Fibroblast of the conjunctiva (primary cell): Measurements from ENCODE around the gene BMI1.
A peak's percentile ranks its signal among the peaks of the same experiment; 100 is the strongest.
"Not testable (repeated sequence)": the region's sequence is repeated elsewhere in the genome, so short reads cannot be mapped to it uniquely, and the experiment has no call there.

Experiments used
- DNase-seq: peaks from one replicate; pipeline ENCODE4 v3.0.0-alpha.2; 2010; ENCODE audit warnings: low read depth

BMI1 gene

DNA sequence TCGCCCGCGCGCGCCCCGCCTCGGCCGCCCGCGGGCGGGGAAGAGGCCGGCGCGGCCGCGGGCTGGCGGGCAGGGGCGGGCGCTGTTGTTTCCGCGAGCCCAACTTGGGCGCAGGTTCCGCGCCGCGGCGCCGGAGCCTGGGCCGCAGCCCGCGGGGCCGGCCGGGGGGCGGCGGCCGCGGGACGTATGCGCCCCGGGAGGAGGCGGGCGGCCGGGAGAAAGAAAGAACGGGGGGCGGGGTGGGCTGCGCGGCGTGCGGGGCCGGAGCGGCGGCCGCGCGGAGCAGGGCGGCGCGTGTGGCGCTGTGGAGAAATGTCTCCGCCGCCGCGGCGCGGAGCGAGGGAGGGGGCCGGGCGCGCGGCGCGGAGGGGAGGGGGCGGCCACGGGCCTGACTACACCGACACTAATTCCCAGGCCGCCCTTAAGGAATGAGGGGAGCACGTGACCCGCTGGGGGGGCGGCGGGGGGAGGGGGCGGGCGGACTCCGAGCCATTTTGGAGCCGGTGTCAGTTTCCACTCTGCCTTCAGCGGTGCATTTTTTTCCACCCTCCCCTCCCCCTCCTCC lies at the start of gene BMI1:
Gene BMI1 (plus strand): TSS at position 509 of the 565 bp plus-strand sequence. CDS start 5,351 bp downstream, outside the sequence.
- DNase-seq = peak; percentile 50

DNA sequence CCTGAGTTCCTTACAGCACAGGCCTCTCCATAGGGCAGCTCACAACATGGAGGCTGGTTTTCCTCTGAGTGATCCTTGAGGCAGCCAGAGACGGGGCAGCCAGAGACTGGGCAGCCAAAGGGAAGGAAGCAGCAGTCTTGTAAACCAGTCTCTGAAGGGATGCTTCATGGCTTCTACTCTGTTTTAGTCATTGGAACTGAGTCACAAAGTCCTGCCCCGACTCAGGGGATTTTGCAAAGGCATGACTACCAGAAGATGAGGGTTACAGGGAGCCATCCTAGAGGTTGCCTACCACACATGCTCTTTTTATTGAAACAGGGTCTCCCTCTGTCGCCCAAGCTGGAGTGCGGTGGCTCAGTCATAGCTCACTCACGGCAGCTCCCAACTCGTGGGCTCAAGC lies 49.1 kb upstream of the BMI1 start:
- no peak for DNase-seq

DNA sequence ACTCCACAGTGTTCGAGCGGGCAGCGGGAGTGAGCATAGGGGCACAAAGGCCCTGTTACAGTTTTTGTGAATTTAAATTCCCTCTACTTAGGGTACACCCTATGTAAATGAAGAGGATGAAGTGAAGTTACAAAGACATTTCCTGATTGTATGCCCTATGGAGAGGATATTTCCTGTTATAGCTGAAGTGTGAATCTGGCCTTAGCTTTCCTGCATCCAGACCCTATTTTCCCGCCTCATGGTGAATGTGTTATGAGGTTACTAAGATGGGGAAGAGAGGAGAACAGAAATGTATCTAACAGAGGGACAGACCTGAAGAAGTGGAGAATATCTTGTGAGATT lies 42.5 kb upstream of the BMI1 start:
- DNase-seq = no peak

DNA sequence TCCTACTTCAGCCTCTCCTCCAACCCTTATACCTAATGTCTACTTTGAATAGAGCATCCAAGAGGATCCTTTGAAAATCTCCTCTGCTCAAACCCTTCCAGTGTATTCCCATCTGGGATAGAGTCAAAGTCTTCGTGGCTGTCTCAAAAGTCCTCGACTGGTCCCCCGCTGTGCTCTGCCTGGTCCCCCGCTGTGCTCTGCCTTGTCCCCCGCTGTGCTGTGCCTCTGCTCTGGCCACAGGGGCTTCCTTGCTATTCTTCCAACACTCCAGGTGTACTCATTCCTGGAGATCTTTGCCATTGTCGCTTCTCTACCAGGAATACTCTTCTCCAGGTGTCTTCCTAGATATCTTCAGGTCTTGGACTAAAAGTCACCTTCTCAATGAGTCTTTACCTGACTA lies 40.8 kb upstream of the BMI1 start:
- no peak for DNase-seq

DNA sequence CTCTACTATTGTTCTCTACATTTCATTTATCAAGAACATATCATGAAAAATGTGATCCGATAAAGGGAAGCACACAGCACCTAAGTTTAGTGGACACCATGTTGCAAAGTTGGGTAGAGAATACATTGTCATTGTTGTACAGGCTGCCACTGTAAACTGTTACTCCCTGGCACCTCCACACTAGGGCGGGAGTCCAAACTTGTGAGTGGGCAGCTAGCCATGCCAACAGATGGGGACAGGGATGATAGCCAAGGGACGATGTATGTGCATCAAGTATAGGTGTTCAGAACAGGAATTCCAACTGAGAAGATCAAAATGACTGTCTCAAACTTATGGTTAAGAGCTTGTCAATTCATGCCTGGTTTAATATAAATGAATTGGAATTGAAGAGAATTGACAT lies 35.8 kb upstream of the BMI1 start:
- no peak for DNase-seq

DNA sequence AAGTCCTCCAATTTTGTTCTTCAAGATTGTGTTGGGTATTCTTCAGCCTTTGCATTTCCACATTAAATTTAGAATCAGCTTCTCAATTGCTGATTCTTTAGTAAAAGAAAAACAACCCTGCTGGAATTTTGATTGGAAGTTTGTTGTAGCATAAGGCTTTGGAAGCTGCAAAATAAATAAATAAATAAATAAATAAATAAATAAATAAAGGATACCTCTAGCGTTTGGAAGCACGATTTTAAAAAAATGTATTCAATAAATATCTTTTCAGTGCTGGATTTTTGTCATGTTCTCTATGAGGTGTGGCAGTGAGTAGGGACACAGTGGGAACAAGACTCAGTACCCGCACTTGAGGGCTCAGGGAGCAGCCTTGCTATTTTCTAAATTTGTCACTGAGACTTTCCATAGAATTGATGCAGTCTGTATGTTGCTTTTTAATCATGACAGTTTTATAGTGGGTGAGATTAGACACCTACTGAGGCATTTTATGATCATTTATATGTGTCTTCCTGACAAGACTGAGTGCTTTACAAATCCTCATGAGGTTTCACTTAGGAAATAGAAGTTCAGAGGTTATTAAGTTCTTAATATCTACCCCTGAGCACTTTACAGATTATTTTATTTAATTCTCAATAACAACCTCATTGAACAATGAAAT lies 27.0 kb upstream of the BMI1 start:
- no peak for DNase-seq

DNA sequence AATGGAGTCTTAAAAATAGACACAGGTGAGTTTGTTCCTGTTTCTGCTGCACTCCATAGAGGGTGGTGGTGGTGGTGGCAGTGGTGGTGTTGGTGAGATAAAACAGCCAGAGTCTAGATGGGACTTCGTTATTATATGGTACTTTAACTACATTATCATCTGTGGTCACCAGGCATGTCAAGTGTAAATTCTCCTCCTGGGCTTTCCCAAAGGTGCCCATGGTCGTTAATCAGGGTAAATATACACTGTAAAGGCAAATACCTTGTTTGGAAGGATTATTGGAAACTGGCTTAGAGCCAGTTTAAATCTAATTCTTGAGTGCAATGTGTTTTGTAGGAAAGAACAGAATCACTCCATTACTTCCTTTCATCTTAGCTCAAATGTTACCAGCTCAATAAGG lies 26.2 kb upstream of the BMI1 start:
- DNase-seq = no peak

DNA sequence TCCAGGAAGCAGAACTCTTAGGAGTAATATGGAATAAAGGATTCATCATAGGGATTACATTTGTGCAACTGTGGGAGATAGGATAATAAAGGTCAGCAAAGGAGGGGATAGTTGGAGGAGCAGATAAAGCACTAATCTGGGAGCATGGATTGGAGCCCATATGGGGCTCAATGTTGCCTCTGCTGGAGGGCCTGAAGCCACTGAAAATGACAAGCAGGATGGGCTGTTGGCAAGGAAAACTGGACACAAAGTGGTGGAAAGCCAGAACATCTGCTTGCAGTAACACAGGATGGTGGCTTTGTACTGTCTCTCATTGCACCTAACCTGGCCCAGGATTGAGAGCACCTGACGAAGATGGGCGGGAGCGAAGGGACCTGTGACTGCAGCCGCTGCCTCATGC lies 19.7 kb upstream of the BMI1 start:
- DNase-seq = no peak

DNA sequence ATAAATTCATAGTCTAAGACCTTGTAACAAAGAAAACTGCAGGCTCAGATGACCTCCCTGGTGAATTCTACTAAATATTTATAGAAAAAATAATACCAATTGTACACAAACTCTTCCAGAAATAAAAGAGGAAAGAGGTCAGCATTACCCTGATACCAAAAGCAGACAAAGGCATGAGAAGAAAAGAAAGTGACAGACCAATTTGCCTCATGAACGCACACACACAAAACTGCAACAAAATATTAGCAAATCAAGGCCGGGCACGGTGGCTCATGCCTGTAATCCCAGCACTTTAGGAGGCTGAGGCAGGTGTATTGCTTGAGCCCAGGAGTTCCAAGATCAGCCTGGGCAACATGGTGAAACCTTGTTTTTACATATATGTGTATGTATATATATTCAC lies 17.4 kb upstream of the BMI1 start:
- DNase-seq = no peak

DNA sequence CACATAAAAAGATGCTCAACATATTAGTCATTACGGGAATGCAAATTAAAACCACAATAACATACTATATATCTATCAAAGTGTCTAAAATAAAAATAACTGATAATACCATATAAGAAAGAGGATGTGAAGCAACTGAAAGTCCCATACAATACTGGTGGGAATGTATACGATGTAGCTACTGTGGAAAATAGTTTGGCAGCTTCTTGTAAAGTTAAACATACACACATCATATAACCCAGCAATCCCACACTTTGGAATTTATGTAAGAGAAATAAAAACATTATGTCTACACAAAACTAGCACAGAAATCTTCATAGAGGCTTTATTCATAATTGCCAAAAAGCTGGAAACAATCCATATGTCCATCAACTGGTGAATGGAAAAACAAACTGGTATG lies 15.2 kb upstream of the BMI1 start:
- no peak for DNase-seq

DNA sequence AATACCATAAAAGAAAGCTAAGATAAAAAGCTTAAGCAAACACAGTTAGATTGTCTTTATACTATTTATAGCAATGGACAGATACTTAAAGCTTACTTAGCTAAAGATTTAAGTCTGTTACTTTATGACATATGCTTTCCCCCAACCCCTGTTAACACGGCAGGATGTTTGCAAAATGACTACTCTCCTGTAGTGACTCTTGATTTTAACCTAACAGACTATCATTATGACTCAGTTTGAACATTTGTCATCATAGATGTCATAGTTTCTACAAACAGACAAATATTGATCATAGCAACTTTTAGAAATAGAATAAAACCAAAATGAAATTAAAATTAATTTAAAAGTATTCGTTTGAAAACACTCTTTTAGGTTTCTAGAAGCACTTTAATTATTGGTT lies 12.5 kb upstream of the BMI1 start:
- no peak for DNase-seq

DNA sequence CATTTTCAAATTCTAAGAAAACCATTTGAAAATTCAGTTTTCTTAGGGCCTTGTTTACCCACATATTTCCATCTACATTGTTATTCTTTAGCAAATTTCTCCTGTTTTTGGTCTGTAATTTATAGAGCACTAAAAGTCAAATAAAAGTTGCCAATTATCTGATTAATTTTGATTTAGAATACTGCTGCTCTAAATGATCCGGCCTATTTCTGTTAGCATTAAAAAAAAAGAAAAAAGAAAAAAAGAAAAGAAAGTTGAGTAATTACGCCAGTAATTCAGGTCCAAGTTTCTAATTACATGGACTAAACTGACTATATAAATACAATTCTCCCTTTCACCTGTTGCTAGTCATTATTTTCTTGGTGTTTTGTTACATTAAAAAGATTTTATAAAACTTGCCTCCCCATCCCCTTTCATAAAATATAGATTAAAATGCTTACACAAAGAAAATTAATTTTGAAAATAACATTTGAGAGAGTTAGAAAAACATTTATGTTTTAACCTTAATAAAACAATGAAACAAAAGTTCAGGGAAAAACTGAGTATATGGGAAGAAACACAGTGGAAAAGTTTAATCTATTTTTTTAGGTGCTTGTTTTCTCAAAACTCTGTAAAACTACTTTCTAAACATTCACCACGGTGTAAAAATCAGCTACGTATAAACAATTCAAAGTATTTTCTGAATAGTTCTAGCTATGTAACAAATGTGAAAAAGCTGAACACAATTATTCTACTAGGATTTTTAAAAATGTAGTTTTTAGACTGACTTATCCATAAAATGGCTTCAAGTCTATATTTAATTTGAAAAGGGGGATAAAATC lies 11.5 kb upstream of the BMI1 start:
- DNase-seq = no peak

DNA sequence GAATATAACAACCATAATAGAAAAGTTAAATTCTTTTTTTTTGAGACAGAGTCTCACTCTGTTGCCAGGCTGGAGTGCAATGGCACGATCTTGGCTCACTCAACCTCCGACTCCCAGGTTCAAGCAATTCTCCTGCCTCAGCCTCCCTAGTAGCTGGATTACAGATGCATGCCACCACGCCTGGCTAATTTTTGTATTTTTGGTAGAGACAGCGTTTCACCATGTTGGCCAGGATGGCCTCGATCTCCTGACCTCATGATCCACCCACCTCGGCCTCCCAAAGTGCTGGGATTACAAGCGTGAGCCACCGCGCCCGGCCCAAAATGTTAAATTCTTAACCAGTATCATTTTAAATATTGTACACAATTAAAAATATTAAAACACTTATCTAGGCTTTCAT lies 10.9 kb upstream of the BMI1 start:
- DNase-seq = not testable (repeated sequence)

DNA sequence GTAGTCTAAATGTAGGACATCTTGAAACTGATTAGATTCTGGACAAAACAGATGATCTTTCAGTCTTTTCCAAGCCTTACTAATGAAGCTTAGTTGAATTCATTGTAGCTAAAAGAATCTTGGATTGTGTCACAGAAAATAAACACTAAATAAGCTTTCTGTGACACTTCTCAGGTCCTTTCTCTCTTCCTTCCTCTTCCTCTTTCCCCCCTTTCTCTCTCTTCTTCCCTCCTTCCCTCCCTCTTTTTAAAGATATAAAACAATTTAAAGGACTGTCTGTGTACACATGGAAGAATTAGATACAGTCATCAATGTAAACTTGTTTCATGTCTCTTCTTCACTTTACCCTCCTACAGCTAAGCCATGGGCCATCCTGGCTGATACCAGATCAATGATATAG lies 10.0 kb upstream of the BMI1 start:
- DNase-seq = no peak

DNA sequence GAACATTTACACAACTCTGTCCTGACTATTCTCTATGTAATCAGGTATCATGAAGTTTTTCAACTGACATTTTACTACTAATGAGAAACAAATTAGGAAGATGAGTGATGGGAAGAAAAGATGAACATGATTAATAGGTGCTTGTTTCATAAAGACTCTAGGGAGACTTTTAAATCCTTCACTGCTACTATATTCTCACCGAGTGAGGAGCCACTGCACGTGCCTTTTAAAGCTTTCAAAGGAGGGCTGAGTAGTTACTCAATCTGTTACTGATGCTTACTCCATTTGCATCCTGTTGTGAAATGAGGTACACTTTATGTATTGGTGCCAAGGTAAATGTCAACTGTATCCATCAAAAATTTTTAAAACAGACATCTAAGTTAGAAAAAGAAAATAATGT lies 6.0 kb upstream of the BMI1 start:
- DNase-seq = no peak

DNA sequence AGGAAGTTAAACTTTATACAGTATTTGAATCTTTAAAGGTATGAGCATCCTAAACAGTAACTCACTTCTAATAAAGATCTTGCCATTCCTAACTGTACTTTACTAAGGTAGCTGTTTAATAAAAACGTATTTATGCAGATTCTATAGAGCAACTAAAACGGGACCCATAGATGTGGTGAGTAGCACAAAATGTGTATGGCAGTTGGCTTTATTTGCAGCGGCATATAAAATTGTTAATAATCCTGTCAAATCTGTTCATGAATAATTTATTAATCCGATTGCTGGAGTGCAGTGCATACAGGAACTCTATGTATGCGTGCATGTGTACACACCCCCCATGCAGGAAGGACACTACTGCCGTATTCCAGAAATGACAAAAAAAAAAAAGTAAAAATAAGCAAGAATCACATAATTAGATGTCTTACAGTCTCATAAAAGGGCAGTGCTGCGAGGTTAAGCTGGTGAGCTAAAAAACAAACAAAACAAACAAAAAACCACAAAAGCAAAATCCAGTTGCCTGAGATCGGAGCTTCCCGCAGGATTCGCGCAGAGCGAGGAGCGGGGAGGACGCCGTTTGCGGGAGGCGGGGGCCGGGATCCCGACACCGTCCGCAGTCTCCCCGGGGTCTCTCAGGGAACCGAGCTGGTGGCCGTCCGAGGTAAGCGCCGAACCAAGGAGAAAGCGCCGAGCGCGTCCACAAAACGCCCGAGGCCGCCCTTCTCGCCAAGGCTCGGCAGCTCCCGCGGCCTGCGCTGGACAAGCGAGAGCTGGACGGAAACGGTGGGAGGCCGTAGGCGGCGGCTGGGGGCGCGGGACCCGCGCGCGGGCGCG lies 5.2 kb upstream of the BMI1 start:
- DNase-seq = no peak

DNA sequence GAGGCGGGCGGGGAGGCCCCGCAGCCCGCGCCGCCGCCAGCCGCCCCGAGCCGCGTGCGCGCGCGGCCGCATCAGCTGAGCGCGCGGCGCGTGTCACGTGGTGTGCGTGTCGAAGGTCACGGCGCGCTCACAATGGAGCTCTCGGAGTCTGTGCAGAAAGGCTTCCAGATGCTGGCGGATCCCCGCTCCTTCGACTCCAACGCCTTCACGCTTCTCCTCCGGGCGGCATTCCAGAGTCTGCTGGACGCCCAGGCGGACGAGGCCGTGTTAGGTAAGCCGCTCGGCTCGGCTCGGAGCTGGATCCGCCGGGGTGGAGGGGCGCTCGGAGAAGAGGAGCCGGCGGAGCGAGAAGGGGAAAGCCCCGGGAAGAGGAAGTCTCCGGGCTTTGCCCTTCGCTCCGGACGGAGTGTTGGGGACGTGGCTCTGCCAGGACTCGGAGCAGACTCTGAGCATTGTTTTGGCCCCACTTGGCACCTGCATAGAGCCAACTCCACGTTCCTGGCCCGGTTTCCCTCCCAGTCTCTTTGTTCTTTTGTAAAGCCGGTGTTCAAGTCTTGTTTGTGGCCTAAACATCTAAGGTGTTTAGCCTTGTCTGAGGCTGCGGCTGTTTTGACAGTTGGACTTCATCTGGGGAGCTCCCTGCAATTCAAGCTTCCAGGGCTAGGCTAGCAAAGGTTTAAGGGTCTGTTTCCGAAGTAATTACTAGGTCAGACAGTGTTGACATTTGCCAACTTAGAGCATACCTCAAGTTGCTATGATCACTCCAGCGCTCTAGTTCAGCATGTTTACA lies 4.4 kb upstream of the BMI1 start, which contains the start of gene COMMD3:
Gene COMMD3 (plus strand): TSS at position 103 of the 790 bp plus-strand sequence. CDS start 30 bp downstream, at position 133.
- peak; percentile 65 for DNase-seq

DNA sequence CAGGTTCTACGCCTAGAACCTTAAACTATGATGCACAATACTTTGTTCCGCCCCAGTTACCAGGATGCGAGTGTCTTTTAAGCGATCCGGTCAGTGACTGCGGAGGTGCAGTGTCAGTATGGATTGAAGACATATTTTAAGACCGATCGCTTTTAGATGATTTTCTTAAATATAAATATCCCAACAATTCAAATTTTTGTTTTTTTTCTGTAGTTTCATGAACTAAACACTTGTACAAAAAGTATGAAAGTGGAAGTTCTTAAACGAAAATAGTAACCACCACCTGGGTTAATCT lies 3.9 kb upstream of the BMI1 start:
- no peak for DNase-seq

DNA sequence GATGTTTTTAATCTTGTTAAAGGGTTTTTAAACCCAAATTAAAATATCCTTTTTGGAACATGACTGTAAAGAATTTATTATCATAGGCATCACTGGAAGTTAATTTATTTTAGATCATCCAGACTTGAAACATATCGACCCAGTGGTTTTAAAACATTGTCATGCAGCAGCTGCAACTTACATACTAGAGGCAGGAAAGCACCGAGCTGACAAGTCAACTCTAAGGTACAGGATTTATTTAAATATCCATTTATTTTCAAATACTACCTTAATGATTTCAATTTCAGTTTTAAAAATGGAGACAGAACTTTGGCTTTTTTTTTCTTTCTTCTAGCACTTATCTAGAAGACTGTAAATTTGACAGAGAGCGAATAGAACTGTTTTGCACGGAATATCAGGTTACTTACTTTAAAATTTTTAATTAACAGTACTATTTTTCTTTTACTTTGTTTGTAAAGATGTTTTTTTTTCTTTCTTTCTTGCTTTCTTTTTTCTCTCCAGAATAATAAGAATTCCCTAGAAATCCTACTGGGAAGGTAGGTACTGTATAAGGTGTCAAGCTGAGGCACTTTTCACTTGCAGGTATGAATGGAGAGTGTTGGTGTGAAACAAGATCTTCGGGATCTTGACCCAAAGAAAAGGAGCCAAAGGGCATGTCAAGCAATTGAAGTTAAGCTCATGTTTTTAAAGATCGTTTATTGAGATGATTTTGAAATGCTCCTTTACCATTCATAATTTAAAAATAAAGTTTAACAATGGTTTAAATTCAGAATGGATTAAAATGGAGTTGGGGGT lies 2.9 kb upstream of the BMI1 start:
- DNase-seq = no peak

DNA sequence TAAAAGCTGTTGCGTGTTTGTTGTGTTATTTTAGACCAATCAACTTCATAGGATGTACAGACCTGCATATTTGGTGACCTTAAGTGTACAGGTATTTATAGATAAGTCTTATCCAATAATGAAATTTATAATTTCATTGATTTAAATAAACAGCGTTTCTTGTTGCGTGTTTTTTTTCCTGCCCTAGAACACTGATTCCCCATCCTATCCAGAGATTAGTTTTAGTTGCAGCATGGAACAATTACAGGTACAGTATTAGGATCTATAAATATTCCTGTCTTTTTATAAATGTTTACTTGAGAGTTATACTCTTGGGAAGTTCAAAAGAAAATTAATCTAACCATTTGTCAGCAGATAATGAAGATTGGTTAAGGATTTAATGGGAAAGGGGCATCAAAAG lies 2.1 kb upstream of the BMI1 start:
- no peak for DNase-seq

DNA sequence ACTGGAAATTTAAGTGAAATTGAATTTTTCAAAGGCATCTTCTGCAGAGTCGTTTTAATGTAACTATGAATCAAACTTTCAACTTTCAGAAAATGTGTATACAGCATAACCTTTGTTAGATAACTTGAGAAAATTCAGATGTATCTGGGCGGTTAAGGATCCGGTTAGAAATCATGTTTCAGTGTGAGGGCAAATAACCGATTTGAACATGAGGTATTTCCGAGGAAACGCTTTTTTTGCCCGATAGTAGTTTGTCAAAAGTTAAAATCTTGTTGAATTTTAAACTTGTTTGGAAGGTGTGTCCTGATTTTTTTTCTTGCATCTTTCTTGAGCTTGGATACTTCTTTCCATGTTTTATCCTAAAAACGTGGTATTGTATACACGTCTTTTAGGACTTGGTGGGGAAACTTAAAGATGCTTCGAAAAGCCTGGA lies 1.3 kb upstream of the BMI1 start:
- DNase-seq = no peak
